ENCODE results near the gene C9orf57. TPM values are rescaled to one million over a fixed set of nuclear protein-coding genes. Genes with fewer than 3 reads are reported as not detected.
"Not testable (repeated sequence)": the region's sequence is repeated elsewhere in the genome, so short reads cannot be mapped to it uniquely, and the experiment has no call there.

Gene C9orf57
- total and polyA plus RNA-seq, 2 of the 8 experiments (the other 6 are each of a cell fraction or from before 2014, with no cell fraction given) = not detected

GRCh38 chr9:72095520-72095919, 35.1 kb upstream of the C9orf57 start:
- H2AK5ac ChIP-seq (ENCODE audit: low read depth, low read length); FAIRE-seq; H3K14ac ChIP-seq (ENCODE audit: insufficient read length); H4K91ac ChIP-seq (replicated peaks; ENCODE audit: insufficient read length, low read length); H3K23ac ChIP-seq (ENCODE audit: insufficient read length); H4K20me1 ChIP-seq (replicated peaks in 1 of 2; ENCODE audit: control insufficient read depth in 1 of 2, insufficient read depth in 2 of 2, low read length in 2 of 2); H3K27ac ChIP-seq (ENCODE audit: low read depth, low read length); H3K79me1 ChIP-seq (ENCODE audit: low read depth, low read length); CTCF ChIA-PET (ENCODE audit: partially characterized antibody); H3K4ac ChIP-seq (replicated peaks; ENCODE audit: insufficient read length, low read depth, low read length); H3K36me3 ChIP-seq (ENCODE audit: control insufficient read depth in 2 of 4, insufficient read depth in 4 of 4, low read length in 3 of 4); H2BK15ac ChIP-seq (ENCODE audit: low read length); H2BK5ac ChIP-seq (ENCODE audit: low read depth, low read length); H3K56ac ChIP-seq (replicated peaks; ENCODE audit: insufficient read length, low read depth, low read length); H4K8ac ChIP-seq (ENCODE audit: extremely low read depth, insufficient read depth, low read length); H2AFZ ChIP-seq (ENCODE audit: low read length); DNase-seq (ENCODE audit: low read depth in 1 of 2, low spot score in 2 of 2); H3K4me1 ChIP-seq (replicated peaks in 1 of 4; ENCODE audit: control insufficient read depth in 3 of 4, insufficient read depth in 4 of 4, low read length in 3 of 4); H3K9ac ChIP-seq (replicated peaks in 1 of 4; ENCODE audit: extremely low read depth in 1 of 4, low read depth in 3 of 4, low read length in 3 of 4); H3K9me3 ChIP-seq (ENCODE audit: insufficient read depth in 2 of 2, low read depth in 1 of 2, low read length in 1 of 2); H3K4me2 ChIP-seq (ENCODE audit: insufficient read depth in 1 of 2, low read depth in 2 of 2, low read length in 2 of 2); H3K23me2 ChIP-seq (ENCODE audit: low read depth, low read length); H3K18ac ChIP-seq (ENCODE audit: extremely low read depth, low read length); H2BK120ac ChIP-seq (replicated peaks; ENCODE audit: low read depth, low read length); H3K79me2 ChIP-seq (ENCODE audit: control insufficient read depth in 1 of 2, insufficient read depth in 2 of 2, low read length in 2 of 2); H2BK20ac ChIP-seq (ENCODE audit: low read length); POLR2A ChIA-PET (ENCODE audit: partially characterized antibody); H2BK12ac ChIP-seq (ENCODE audit: low read depth, low read length); H4K5ac ChIP-seq (ENCODE audit: insufficient read length, low read depth, low read length); H3K4me3 ChIP-seq (ENCODE audit: extremely low read depth in 1 of 4, insufficient read depth in 2 of 4, low read depth in 3 of 4, low read length in 4 of 4); H3K27me3 ChIP-seq (replicated peaks in 1 of 4; ENCODE audit: control insufficient read depth in 3 of 4, extremely low read depth in 1 of 4, insufficient read depth in 3 of 4, low read length in 3 of 4): not testable (repeated sequence)
- 63% methylated on average over 2 of the region's 3 CpGs; no CpG with 5 or more reads in 1 of the 2 experiments for WGBS, 2 experiments (ENCODE audit: extremely low coverage in 1 of 2, insufficient coverage in 1 of 2, insufficient read length in 1 of 2, insufficient replicate concordance in 2 of 2, low coverage in 1 of 2, low lambda C conversion rate in 2 of 2, missing lambda C conversion rate in 1 of 2)

Data from H1 (cell line).